RWPE1 (cell line): ENCODE results near the gene UFL1.

Source experiments
- CTCF ChIA-PET: fragments of 350-600 bp; sonication (Branson Sonifier 250); formaldehyde crosslinking; extraction: SDS; loops from one replicate; lab custom pipeline; 2021; lab: Yijun Ruan, JAX
- POLR2A ChIA-PET: fragments of 400-600 bp; formaldehyde crosslinking; extraction: SDS; loops from one replicate; lab custom pipeline; 2020; ENCODE audit warnings: antibody characterized with exemption; ENCODE audit not compliant: low non-redundant PET; lab: Yijun Ruan, JAX
- DNase-seq: peaks from one replicate; pipeline ENCODE4 v3.0.0; 2012; ENCODE audit warnings: low spot score
- H3K27ac ChIP-seq: fragments of 450-650 bp; 2 replicates; pipeline ENCODE4 v1.5.1; 2017
- CTCF ChIP-seq: fragments of 450-650 bp; conservative IDR thresholded peaks from 2 replicates; pipeline ENCODE4 v1.5.1; 2017; ENCODE audit warnings: low read depth, mild to moderate bottlenecking

UFL1 gene

GRCh38 chr6:96509281-96509680 is 12.3 kb upstream of the UFL1 start:
- POLR2A ChIA-PET: no interaction called here
- no peak for DNase-seq
- no peak overlapping the region for H3K27ac ChIP-seq
- CTCF ChIA-PET: no interaction called here
- TF ChIP-seq CTCF: no peak

DNA sequence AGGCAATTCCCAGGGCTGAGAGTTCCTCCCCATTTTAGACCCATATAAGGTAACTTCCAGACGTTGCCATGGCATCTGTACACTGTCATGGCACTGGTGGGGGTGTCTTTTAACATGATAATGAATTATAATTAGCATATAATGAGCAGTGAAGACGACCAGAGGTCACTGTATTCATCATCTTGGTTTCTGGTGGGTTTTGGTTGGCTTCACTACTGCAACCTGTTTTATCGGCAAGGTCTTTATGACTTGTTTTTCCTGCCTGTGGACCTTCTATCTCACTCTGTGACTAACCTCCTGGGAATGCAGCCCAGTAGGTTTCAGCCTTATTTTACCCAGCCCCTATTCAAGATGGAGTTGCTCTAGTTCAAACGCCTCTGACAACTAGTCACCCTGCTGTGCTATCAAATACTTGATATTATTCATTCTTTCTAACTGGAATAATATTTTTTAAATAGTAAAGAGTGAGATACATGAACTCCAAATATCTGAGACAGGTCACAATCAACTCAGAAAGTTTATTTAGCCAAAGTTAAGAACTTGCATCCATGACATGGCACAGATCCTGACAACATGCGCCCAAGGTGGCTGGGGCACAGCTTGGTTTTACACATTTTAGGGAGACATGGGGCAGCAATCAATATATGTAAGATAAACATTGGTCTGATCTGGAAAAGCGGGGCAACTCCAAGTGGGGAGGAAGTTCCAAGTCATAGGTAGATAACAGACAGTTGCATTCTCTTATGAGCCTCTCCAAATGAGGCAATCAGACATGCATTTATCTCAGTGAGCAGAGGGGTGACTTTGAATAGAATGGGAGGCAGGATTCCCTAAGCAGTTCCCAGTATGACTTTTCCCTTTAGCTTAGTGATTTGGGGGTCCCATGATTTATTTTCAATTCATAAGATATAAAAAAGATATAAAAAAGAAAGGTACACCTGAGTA is 1.2 kb upstream of the UFL1 start:
- DNase-seq: peak; percentile 13
- no peak overlapping the region for H3K27ac ChIP-seq
- POLR2A ChIA-PET: no interaction called here

DNA sequence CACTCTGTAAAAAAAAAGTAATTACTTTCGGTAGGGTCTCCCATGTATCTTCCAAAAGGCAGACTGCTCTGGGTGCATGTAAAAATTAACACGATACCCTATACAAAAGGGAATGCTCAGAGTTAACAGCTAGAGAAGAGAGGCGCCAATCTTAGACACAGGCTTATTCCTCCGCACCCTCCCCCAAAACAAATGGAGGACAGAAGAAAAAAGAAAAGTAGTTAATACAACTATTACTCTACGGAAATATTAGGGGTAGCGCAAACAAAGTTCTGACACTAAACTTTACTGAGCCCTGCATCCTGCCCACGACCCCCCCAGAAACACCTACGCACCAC is 331 bp upstream of the UFL1 start:
- DNase-seq: no peak
- TF ChIP-seq CTCF: no peak
- POLR2A ChIA-PET: no interaction called here
- peak overlapping the region; percentile 86 for H3K27ac ChIP-seq
- CTCF ChIA-PET: no interaction called here

More for the DNA sequence above, 1.2 kb upstream of the UFL1 start:
- CTCF ChIA-PET: interaction anchor here (0.6 kb wide), 1 partner anchor 103 kb away, joined by 3 read pairs; no protein-coding TSS in a partner anchor
- TF ChIP-seq CTCF: no peak

GRCh38 chr6:96522465-96523009 is 931 bp downstream of the UFL1 start:
- CTCF ChIA-PET: interaction anchor here (0.5 kb wide), 1 partner anchor 919 kb away, joined by 3 read pairs; no protein-coding TSS in a partner anchor
- DNase-seq: no peak
- peak overlapping the region; percentile 86 for H3K27ac ChIP-seq
- no peak for TF ChIP-seq CTCF
- POLR2A ChIA-PET: interaction anchor here (0.7 kb wide), 1 partner anchor 102 kb away, joined by 3 read pairs; no protein-coding TSS in a partner anchor

- ChIA-PET POLR2A (interaction anchor here (0.6 kb wide), 1 partner anchor 286 kb away, joined by 3 read pairs; no protein-coding TSS in a partner anchor), CTCF (no interaction called here)
- no peak for DNase-seq
- H3K27ac ChIP-seq: no peak overlapping the region
- TF ChIP-seq CTCF: no peak
Observed at GRCh38 chr6:96528193-96528592, 6.6 kb downstream of the UFL1 start.

DNA sequence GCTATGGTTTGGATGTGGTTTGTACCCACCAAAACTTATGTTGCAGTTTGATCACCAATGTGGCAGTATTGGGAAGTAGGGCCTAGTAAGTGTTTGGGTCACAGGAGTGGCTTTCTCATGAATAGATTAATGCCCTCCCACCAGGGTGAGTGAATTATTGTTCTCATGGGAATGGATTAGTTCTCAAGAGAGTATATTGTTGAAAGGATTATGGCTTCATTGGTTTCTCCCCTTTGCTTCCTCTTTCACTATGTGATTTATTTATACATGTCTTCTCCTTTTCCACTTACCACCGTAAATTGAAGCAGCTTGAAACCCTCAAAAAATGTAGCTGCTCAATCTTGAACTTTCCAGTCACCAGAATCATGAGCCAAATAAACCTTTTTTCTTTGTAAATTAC is 10.8 kb downstream of the UFL1 start:
- TF ChIP-seq CTCF: no peak
- ChIA-PET CTCF (interaction anchor here (0.6 kb wide), 1 partner anchor 163 kb away, joined by 3 read pairs; no protein-coding TSS in a partner anchor), POLR2A (no interaction called here)
- H3K27ac ChIP-seq: no peak overlapping the region
- no peak for DNase-seq
